ENCODE measurements around the gene GPC6.

The GPC6 gene

GRCh38 chr13:93708308-93709075, 481.9 kb downstream of the GPC6 start:
- DNase-seq: no peak

- DNase-seq: no peak
Observed at GRCh38 chr13:93709506-93710244, 483.1 kb downstream of the GPC6 start.

- no peak for DNase-seq
Observed at GRCh38 chr13:93714171-93714570, 487.6 kb downstream of the GPC6 start.

- no peak for DNase-seq
Observed at GRCh38 chr13:93715866-93716265, 489.3 kb downstream of the GPC6 start.

GRCh38 chr13:93716623-93717022, 490.0 kb downstream of the GPC6 start:
- DNase-seq: no peak

GRCh38 chr13:93721483-93721882, 494.9 kb downstream of the GPC6 start:
- peak; percentile 12 for DNase-seq

GRCh38 chr13:93723316-93723715, 496.7 kb downstream of the GPC6 start:
- no peak for DNase-seq

GRCh38 chr13:93724187-93724586, 497.6 kb downstream of the GPC6 start:
- DNase-seq: no peak

- no peak for DNase-seq
Observed at GRCh38 chr13:93726173-93726957, 499.8 kb downstream of the GPC6 start.

- DNase-seq: no peak
Observed at GRCh38 chr13:93727211-93728141, 500.9 kb downstream of the GPC6 start.

- no peak for DNase-seq
Observed at GRCh38 chr13:93729383-93729782, 502.8 kb downstream of the GPC6 start.

GRCh38 chr13:93730780-93731179, 504.2 kb downstream of the GPC6 start:
- no peak for DNase-seq

GRCh38 chr13:93732186-93732585, 505.6 kb downstream of the GPC6 start:
- no peak for DNase-seq

GRCh38 chr13:93736081-93736480, 509.5 kb downstream of the GPC6 start:
- DNase-seq: no peak

GRCh38 chr13:93736909-93737308, 510.3 kb downstream of the GPC6 start:
- DNase-seq: no peak

GRCh38 chr13:93740334-93740733, 513.7 kb downstream of the GPC6 start:
- no peak for DNase-seq

- no peak for DNase-seq
Observed at GRCh38 chr13:93744033-93744432, 517.4 kb downstream of the GPC6 start.

- no peak for DNase-seq
Observed at GRCh38 chr13:93744886-93745285, 518.3 kb downstream of the GPC6 start.

GRCh38 chr13:93745884-93746283, 519.3 kb downstream of the GPC6 start:
- no peak for DNase-seq

- no peak for DNase-seq
Observed at GRCh38 chr13:93746589-93746988, 520.0 kb downstream of the GPC6 start.

- no peak for DNase-seq
Observed at GRCh38 chr13:93750676-93751075, 524.1 kb downstream of the GPC6 start.

- no peak for DNase-seq
Observed at GRCh38 chr13:93751117-93751516, 524.5 kb downstream of the GPC6 start.
